Naive thymus-derived CD4-positive, alpha-beta T cell (primary cell): ENCODE data around the gene WAS. TPM values are rescaled to one million over a fixed set of nuclear protein-coding genes. Genes with fewer than 3 reads are reported as not detected.
"Not testable (repeated sequence)": the region's sequence is repeated elsewhere in the genome, so short reads cannot be mapped to it uniquely, and the experiment has no call there.

ENCODE experiments used
- ATAC-seq: fragments of 150-1000 bp; cut with Tn5 transposase; 2 replicates; pipeline ENCODE4 v1.10.0; 2021; ENCODE audit warnings: mild to moderate bottlenecking, moderate library complexity
- CTCF ChIA-PET: fragments of 350-600 bp; sonication (Branson Sonifier 250); formaldehyde crosslinking; loops from one replicate; lab custom pipeline; 2021; ENCODE audit warnings: antibody characterized with exemption; lab: Charles Lee
- POLR2A ChIA-PET: fragments of 350-600 bp; sonication (Branson Sonifier 250); formaldehyde crosslinking; loops from one replicate; lab custom pipeline; 2021; ENCODE audit warnings: antibody characterized with exemption, inconsistent platforms; lab: Charles Lee
- DNase-seq, 9 donors: peaks; one replicate each; pipeline versions ENCODE4 v3.0.0 to v3.0.0-alpha.2; 2020 to 2022; ENCODE audit warnings: mixed read lengths in 1 of 9
- H3K27ac ChIP-seq: one replicate; pipeline ENCODE4 v1.7.0; 2013; ENCODE audit warnings: mild to moderate bottlenecking, low read depth, low read length, moderate library complexity
- H3K27me3 ChIP-seq, 2 donors: one replicate each; pipeline ENCODE4 v1.7.0; 2013; ENCODE audit warnings: low read length in 2 of 2, mild to moderate bottlenecking in 2 of 2, moderate library complexity in 2 of 2; ENCODE audit not compliant: control insufficient read depth in 2 of 2, insufficient read depth in 2 of 2
- H3K36me3 ChIP-seq, 3 experiments: 1 replicate in 2 of 3; 2 replicates in 1 of 3; pipeline ENCODE4 v1.7.0; 2013; ENCODE audit warnings: low read length in 3 of 3, mild to moderate bottlenecking in 3 of 3, moderate library complexity in 1 of 3; ENCODE audit not compliant: insufficient read depth in 3 of 3, control insufficient read depth in 2 of 3
- H3K4me1 ChIP-seq, 2 donors: one replicate each; pipeline ENCODE4 v1.7.0; 2013; ENCODE audit warnings: low read length in 2 of 2, mild to moderate bottlenecking in 2 of 2, moderate library complexity in 1 of 2; ENCODE audit not compliant: control insufficient read depth in 2 of 2, insufficient read depth in 2 of 2
- H3K4me3 ChIP-seq: 2 replicates; pipeline ENCODE4 v1.7.0; 2013; ENCODE audit warnings: mild to moderate bottlenecking, low read length
- H3K9me3 ChIP-seq, 3 experiments: 1 replicate in 2 of 3; 2 replicates in 1 of 3; pipeline ENCODE4 v1.7.0; 2013; ENCODE audit warnings: low read length in 3 of 3; ENCODE audit not compliant: control insufficient read depth in 2 of 3
- H3K27ac Mint-ChIP-seq, 9 donors: one replicate each; pipeline ENCODE4 v1.8.0; 2020 to 2022; ENCODE audit warnings: mixed read lengths in 9 of 9, mild to moderate bottlenecking in 8 of 9, moderate library complexity in 5 of 9, inconsistent platforms in 2 of 9
- H3K27me3 Mint-ChIP-seq, 5 donors: one replicate each; pipeline ENCODE4 v1.8.0; 2021 to 2022; ENCODE audit warnings: mixed read lengths in 5 of 5, mild to moderate bottlenecking in 1 of 5
- H3K36me3 Mint-ChIP-seq, 5 donors: one replicate each; pipeline ENCODE4 v1.8.0; 2020 to 2022; ENCODE audit warnings: mixed read lengths in 5 of 5, mild to moderate bottlenecking in 3 of 5, inconsistent platforms in 1 of 5
- H3K4me1 Mint-ChIP-seq, 7 donors: one replicate each; pipeline ENCODE4 v1.8.0; 2020 to 2022; ENCODE audit warnings: mixed read lengths in 7 of 7, mild to moderate bottlenecking in 3 of 7, inconsistent platforms in 1 of 7
- H3K4me3 Mint-ChIP-seq, 10 donors: one replicate each; pipeline ENCODE4 v1.8.0; 2020 to 2022; ENCODE audit warnings: mild to moderate bottlenecking in 10 of 10, mixed read lengths in 10 of 10, moderate library complexity in 6 of 10, inconsistent platforms in 2 of 10
- H3K9me3 Mint-ChIP-seq, 11 donors: one replicate each; pipeline ENCODE4 v1.8.0; 2020 to 2022; ENCODE audit warnings: mixed read lengths in 11 of 11, mild to moderate bottlenecking in 4 of 11, inconsistent platforms in 1 of 11, moderate library complexity in 1 of 11
- intact Hi-C, 2 donors: fragments of 100-400 bp; cut with micrococcal nuclease; formaldehyde crosslinking; loops; one replicate each; pipeline ENCODE4 v1.15.1; 2023
- polyA plus RNA-seq, 2 donors: library from polyadenylated mRNA; unstranded; fragments of 300-500 nt; fragmentation: Illumina TruSeq; gene quantifications; one replicate each; pipeline ENCODE4 v1.2.3, GENCODE V29; 2021
- total RNA-seq, 6 experiments: library from RNA in 5 of 6; stranded (reverse) in 5 of 6; gene quantifications; 1 replicate in 5 of 6; 2 replicates in 1 of 6; pipeline ENCODE4 v1.2.3 and lab custom pipeline; 2021 to 2026

WAS gene
- total and polyA plus RNA-seq, 7 experiments from 2014 or later, result 18.6 to 164 (median 101) TPM

DNA sequence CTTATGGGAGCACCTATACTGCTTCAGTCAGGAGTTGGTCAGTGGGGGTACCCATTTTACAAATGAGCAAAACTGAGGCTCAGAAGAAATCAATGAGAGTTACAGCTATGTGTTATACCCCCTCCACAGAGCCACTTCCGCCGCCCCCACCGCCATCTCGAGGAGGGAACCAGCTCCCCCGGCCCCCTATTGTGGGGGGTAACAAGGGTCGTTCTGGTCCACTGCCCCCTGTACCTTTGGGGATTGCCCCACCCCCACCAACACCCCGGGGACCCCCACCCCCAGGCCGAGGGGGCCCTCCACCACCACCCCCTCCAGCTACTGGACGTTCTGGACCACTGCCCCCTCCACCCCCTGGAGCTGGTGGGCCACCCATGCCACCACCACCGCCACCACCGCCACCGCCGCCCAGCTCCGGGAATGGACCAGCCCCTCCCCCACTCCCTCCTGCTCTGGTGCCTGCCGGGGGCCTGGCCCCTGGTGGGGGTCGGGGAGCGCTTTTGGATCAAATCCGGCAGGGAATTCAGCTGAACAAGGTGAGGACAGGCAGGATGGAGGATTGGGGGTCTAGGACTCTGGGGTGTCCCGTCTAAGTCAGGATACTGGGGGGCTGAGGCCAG is 5.0 kb downstream of the WAS start:
- Mint-ChIP-seq H3K4me1 (peaks cover 31 to 47% (median 42%) of the 10 kb centered on the region in 7 donors), H3K4me3 (peak overlapping the region in 1 of 10 donors; percentile 13), H3K36me3 (peaks cover 4 to 40% (median 34%) of the 10 kb centered on the region in 5 donors), H3K9me3 (peaks cover 0 to 3% (median 0%) of the 10 kb centered on the region in 11 donors), H3K27me3 (no peaks in the 10 kb centered on the region), H3K27ac (peak overlapping the region in 2 of 9 donors; percentile 45 to 56)
- Histone ChIP-seq H3K36me3 (peaks cover 0 to 39% (median 9%) of the 10 kb centered on the region in 3 experiments), H3K9me3 (no peaks in the 10 kb centered on the region), H3K27ac (no peak overlapping the region), H3K4me1 (peaks cover 25 to 29% of the 10 kb centered on the region in 2 donors), H3K27me3 (no peaks in the 10 kb centered on the region), H3K4me3 (no peak overlapping the region)
- intact Hi-C loops, result loop anchor here (10.0 kb wide), 2 partner anchors 94 to 214 kb away; partner anchors contain the start of genes FTSJ1 (in 1 of the 2), SLC38A5 (in 1 of the 2) and WDR13 (in 1 of the 2)
- DNase-seq (no peak), ATAC-seq (no peak)
- ChIA-PET CTCF (no interaction called here), POLR2A (no interaction called here)

DNA sequence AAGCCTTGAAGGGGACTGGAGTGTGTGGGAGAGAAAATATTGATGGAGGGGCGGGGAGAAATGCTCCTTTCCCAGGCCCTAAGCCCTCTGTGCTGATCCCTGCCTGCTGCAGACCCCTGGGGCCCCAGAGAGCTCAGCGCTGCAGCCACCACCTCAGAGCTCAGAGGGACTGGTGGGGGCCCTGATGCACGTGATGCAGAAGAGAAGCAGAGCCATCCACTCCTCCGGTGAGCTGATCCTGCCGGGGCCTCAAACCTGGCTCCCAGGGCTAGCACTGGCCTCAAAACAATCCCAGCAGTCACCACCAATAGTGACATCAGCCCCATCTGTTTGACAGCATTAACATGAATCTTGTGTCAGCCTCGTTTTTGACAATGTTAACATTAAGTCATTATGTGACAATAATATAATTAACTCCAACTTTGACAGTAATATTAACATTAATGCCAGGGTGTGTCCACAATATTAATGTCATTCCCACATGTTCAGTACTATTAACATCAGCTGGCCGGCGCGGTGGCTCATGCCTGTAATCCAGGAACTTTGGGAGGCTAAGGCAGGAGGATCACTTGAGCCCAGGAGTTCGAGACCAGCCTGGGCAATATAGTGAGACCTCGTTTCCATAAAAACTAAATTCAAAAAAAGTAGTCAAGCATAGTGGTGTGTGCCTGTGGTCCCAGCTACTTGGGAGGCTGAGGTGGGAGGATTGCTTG is 5.8 kb downstream of the WAS start:
- ATAC-seq (no peak), DNase-seq (no peak)
- Mint-ChIP-seq H3K36me3 (peaks cover 4 to 35% (median 33%) of the 10 kb centered on the region in 5 donors), H3K27ac (peak overlapping the region in 3 of 9 donors; percentile 25 to 56 (median 45)), H3K4me3 (no peak overlapping the region), H3K27me3 (no peaks in the 10 kb centered on the region), H3K4me1 (peaks cover 25 to 40% (median 35%) of the 10 kb centered on the region in 7 donors), H3K9me3 (peaks cover 0 to 3% (median 0%) of the 10 kb centered on the region in 11 donors)
- ChIA-PET CTCF (no interaction called here), POLR2A (no interaction called here)
- no peaks in the 10 kb centered on the region for H3K9me3 ChIP-seq
- H3K36me3 ChIP-seq, result peaks cover 0 to 39% (median 9%) of the 10 kb centered on the region in 3 experiments
- H3K27me3 ChIP-seq, result no peaks in the 10 kb centered on the region
- intact Hi-C loops, result loop anchor here (10.0 kb wide), 2 partner anchors 95 to 215 kb away; partner anchors contain the start of genes FTSJ1 (in 1 of the 2), SLC38A5 (in 1 of the 2) and WDR13 (in 1 of the 2)
- H3K4me3 ChIP-seq, result no peak overlapping the region
- no peak overlapping the region for H3K27ac ChIP-seq
- peaks cover 24 to 26% of the 10 kb centered on the region in 2 donors for H3K4me1 ChIP-seq

DNA sequence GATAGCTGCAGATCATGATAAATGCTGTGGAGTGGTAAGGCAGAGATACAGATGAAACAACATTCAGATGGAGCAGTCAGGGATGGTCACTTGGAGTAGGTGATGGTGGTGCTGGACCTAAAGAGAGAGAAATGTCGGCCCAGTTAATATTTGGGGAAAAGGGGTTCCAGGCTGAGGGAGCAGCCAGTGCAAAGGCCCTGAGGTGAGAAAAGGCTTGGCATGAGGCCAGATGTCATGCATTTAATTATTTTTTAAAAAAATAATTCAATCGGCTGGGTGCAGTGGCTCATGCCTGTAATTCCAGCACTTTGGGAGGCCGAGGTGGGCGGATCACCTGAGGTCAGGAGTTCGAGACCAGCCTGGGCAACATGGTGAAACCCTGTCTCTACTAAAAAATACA is 8.1 kb downstream of the WAS start:
- H3K9me3 ChIP-seq, H3K4me1 ChIP-seq, H3K4me3 ChIP-seq, CTCF ChIA-PET, DNase-seq, H3K27me3 ChIP-seq, H3K27ac ChIP-seq, H3K9me3 Mint-ChIP-seq, H3K27me3 Mint-ChIP-seq, H3K27ac Mint-ChIP-seq, H3K4me3 Mint-ChIP-seq, ATAC-seq: not testable (repeated sequence)
- intact Hi-C loops, result loop anchor here in 1 of 2 donors (10.0 kb wide), 1 partner anchor 217 kb away; the partner anchor contains the start of genes FTSJ1 and SLC38A5
- H3K36me3 ChIP-seq, result peaks cover 0 to 25% (median under 1%) of the 10 kb centered on the region in 3 experiments
- peaks cover 17 to 29% (median 25%) of the 10 kb centered on the region in 7 donors for H3K4me1 Mint-ChIP-seq
- POLR2A ChIA-PET, result interaction anchor here (1.3 kb wide), 1 partner anchor 16 kb away, joined by 4 read pairs; no protein-coding TSS in a partner anchor
- peaks cover 0 to 22% (median 15%) of the 10 kb centered on the region in 5 donors for H3K36me3 Mint-ChIP-seq

DNA sequence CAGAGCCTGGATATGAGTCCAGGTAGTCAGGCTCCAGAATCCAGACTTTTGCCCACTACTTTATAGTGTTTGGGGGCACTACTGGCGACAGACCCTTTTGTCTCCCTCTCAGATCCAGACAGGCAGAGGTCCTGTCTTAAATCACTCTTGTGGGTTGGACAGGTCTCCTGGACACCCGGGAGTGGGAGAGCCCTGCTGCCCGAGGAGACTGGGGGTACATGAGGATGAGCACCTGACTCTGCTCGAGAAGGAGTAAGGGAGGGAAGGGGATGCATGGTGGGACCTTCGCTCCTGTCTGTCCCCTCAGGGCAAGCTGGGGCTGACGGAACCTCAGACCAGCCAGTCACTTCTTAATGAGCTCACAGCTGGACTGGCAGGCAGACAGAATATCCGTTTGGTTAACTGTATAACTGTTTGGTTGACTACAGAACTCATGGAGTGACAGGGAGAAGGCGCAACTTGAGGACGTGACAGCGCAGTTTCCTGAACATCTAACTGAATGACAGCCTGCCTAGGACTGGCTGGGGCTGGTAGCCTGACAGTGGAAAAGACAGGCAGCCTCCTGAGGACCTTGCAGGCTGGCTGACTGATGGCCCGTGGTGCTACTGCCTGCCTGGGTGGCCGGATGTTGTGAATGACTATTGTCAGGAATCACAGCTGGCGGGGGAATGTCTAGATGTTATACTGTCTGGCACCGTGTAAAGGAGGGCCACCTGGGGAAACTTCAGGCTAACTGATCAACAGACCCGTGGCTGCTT is 11.4 kb downstream of the WAS start:
- Mint-ChIP-seq H3K27ac (peak overlapping the region; percentile 61 to 96 (median 95)), H3K9me3 (peaks cover 0 to 6% (median 0%) of the 10 kb centered on the region in 11 donors), H3K36me3 (peaks cover 0 to 16% (median 10%) of the 10 kb centered on the region in 5 donors), H3K27me3 (no peaks in the 10 kb centered on the region), H3K4me3 (peak overlapping the region in 9 of 10 donors; percentile 33 to 95 (median 88)), H3K4me1 (peaks cover 11 to 31% (median 24%) of the 10 kb centered on the region in 7 donors)
- Histone ChIP-seq H3K27me3 (no peaks in the 10 kb centered on the region), H3K9me3 (no peaks in the 10 kb centered on the region), H3K4me1 (peaks cover 0 to 13% of the 10 kb centered on the region in 2 donors), H3K27ac (peak overlapping the region; percentile 82), H3K36me3 (peaks cover 0 to 12% (median 0%) of the 10 kb centered on the region in 3 experiments), H3K4me3 (no peak overlapping the region)
- no peak for DNase-seq
- intact Hi-C loops, result loop anchor here (5.0 to 10.0 kb wide), 2 partner anchors 202 to 220 kb away; partner anchors contain the start of genes FTSJ1 (in 1 of the 2), PQBP1 (in 1 of the 2), SLC38A5 (in 1 of the 2) and TIMM17B (in 1 of the 2)
- ATAC-seq, result no peak
- CTCF ChIA-PET, result no interaction called here
- POLR2A ChIA-PET, result interaction anchor here (0.9 to 5.9 kb wide), 8 partner anchors 11 to 263 kb away, joined by 3 to 50 read pairs (median 12); partner anchors contain the start of genes HDAC6, OTUD5 and WAS

DNA sequence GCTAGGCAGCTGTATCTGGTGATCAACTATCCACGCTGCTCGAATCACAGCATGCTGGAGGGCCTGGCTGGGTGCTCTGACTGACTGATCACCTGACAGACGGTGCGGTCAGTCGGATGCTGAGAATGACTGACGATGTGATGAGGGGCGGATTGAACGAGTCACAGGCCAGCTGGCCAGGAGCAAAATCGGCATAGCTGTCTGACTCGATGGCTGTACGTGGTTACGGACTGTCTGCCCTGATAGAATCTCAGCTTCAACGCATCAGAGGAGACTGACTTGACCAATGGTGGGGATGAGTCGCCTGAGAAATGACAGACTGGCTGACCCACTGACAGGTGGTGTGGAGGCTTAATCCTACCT is 11.9 kb downstream of the WAS start:
- H3K36me3 ChIP-seq, result peaks cover 0 to 18% (median 0%) of the 10 kb centered on the region in 3 experiments
- H3K27ac ChIP-seq, result peak overlapping the region; percentile 82
- ChIA-PET POLR2A (interaction anchor here (0.9 to 5.9 kb wide), 10 partner anchors 12 to 263 kb away, joined by 3 to 50 read pairs (median 8); partner anchors contain the start of genes HDAC6, OTUD5 and WAS), CTCF (no interaction called here)
- H3K27me3 Mint-ChIP-seq, result no peaks in the 10 kb centered on the region
- no peaks in the 10 kb centered on the region for H3K27me3 ChIP-seq
- H3K9me3 Mint-ChIP-seq, result peaks cover 0 to 6% (median 0%) of the 10 kb centered on the region in 11 donors
- H3K4me3 ChIP-seq, result peak overlapping the region; percentile 62
- no peak for DNase-seq
- H3K4me1 Mint-ChIP-seq, result peaks cover 11 to 32% (median 24%) of the 10 kb centered on the region in 7 donors
- H3K27ac Mint-ChIP-seq, result peak overlapping the region; percentile 86 to 96 (median 95)
- intact Hi-C loops, result loop anchor here (5.0 to 10.0 kb wide), 2 partner anchors 202 to 221 kb away; partner anchors contain the start of genes FTSJ1 (in 1 of the 2), PQBP1 (in 1 of the 2), SLC38A5 (in 1 of the 2) and TIMM17B (in 1 of the 2)
- peaks cover 0 to 13% (median 10%) of the 10 kb centered on the region in 5 donors for H3K36me3 Mint-ChIP-seq
- H3K4me3 Mint-ChIP-seq, result peak overlapping the region; percentile 86 to 95 (median 90)
- no peaks in the 10 kb centered on the region for H3K9me3 ChIP-seq
- H3K4me1 ChIP-seq, result peaks cover 0 to 13% of the 10 kb centered on the region in 2 donors
- ATAC-seq, result no peak
